SK-N-SH (cell line): ENCODE measurements around the gene CTTN. TPM values are rescaled to one million over a fixed set of nuclear protein-coding genes. Genes with fewer than 3 reads are reported as not detected.

Experiments used
- CTCF ChIA-PET: fragments of 300-600, 350-600 bp; formaldehyde crosslinking; extraction: SDS; loops from one replicate; lab custom pipeline; 2021; lab: Yijun Ruan, JAX
- POLR2A ChIA-PET: fragments of 350-600 bp; sonication (Branson Sonifier 250); formaldehyde crosslinking; extraction: SDS; loops from one replicate; lab custom pipeline; 2020; ENCODE audit warnings: antibody characterized with exemption, inconsistent platforms; lab: Yijun Ruan, JAX
- DNase-seq: peaks from one replicate; pipeline ENCODE4 v3.0.0; 2012
- H2AFZ ChIP-seq: fragments of 200-600 bp; sonication (generic); 2 replicates; pipeline ENCODE4 v1.8.1; 2016; ENCODE audit warnings: antibody characterized with exemption, mild to moderate bottlenecking, low read depth
- H3F3A ChIP-seq: fragments of 200-600 bp; sonication (generic); replicated peaks from 2 replicates; pipeline ENCODE3; 2016; ENCODE audit warnings: antibody characterized with exemption, mild to moderate bottlenecking; ENCODE audit not compliant: insufficient read depth
- H3K27ac ChIP-seq, 2 experiments: fragments of 200-500 bp in 1 of 2; fragments of 200-600 bp in 1 of 2; sonication (Bioruptor generic) in 1 of 2; sonication (generic), shearing (Covaris generic) in 1 of 2; 2 replicates each; pipeline versions ENCODE4 v1.5.1 to v1.6.1; 2014 to 2016; ENCODE audit warnings: low read depth in 2 of 2, inconsistent platforms in 1 of 2, low read length in 1 of 2, mild to moderate bottlenecking in 1 of 2, mixed read lengths in 1 of 2
- H3K27me3 ChIP-seq: fragments of 200-600 bp; sonication (generic), shearing (Covaris generic); 2 replicates; pipeline ENCODE4 v1.6.1; 2016; ENCODE audit warnings: mixed run types; ENCODE audit not compliant: insufficient read depth
- H3K36me3 ChIP-seq, 2 experiments: fragments of 200-500 bp in 1 of 2; fragments of 200-600 bp in 1 of 2; sonication (Bioruptor generic) in 1 of 2; sonication (generic) in 1 of 2; replicated peaks in 1 of 2; 2 replicates each; pipeline versions ENCODE3 to v1.5.1; 2014 to 2016; ENCODE audit warnings: low read length in 1 of 2, mild to moderate bottlenecking in 1 of 2; ENCODE audit not compliant: insufficient read depth in 2 of 2, control insufficient read depth in 1 of 2
- H3K4me1 ChIP-seq, 2 experiments: fragments of 200-500 bp in 1 of 2; fragments of 200-600 bp in 1 of 2; sonication (Bioruptor generic) in 1 of 2; sonication (generic), shearing (Covaris generic) in 1 of 2; 2 replicates each; pipeline versions ENCODE4 v1.5.1 to v1.6.1; 2014 to 2016; ENCODE audit warnings: low read depth in 1 of 2, low read length in 1 of 2, mixed run types in 1 of 2; ENCODE audit not compliant: insufficient read depth in 2 of 2, control insufficient read depth in 1 of 2
- H3K4me2 ChIP-seq: fragments of 200-600 bp; sonication (generic), shearing (Covaris generic); 2 replicates; pipeline ENCODE4 v1.6.1; 2017; ENCODE audit warnings: mixed run types
- H3K4me3 ChIP-seq, 2 experiments: fragments of 200-500 bp in 1 of 2; fragments of 200-600 bp in 1 of 2; sonication (Bioruptor generic) in 1 of 2; sonication (generic), shearing (Covaris generic) in 1 of 2; 2 replicates each; pipeline versions ENCODE4 v1.5.1 to v1.8.1; 2014 to 2016; ENCODE audit warnings: low read depth in 2 of 2, inconsistent platforms in 1 of 2, low read length in 1 of 2, mild to moderate bottlenecking in 1 of 2, mixed read lengths in 1 of 2, moderate library complexity in 1 of 2
- H3K79me2 ChIP-seq: fragments of 200-600 bp; sonication (generic); 2 replicates; pipeline ENCODE4 v1.8.1; 2017; ENCODE audit warnings: mild to moderate bottlenecking; ENCODE audit not compliant: insufficient read depth
- H3K9ac ChIP-seq: fragments of 200-600 bp; sonication (generic); 2 replicates; pipeline ENCODE4 v1.6.1; 2017; ENCODE audit warnings: mixed run types
- H3K9me2 ChIP-seq: fragments of 200-600 bp; sonication (generic); 2 replicates; pipeline ENCODE4 v1.6.1; 2017; ENCODE audit warnings: mixed run types
- H3K9me3 ChIP-seq: fragments of 200-600 bp; sonication (generic); 2 replicates; pipeline ENCODE4 v1.6.1; 2017; ENCODE audit warnings: mixed run types, mild to moderate bottlenecking, moderate library complexity
- H4K20me1 ChIP-seq: fragments of 200-600 bp; sonication (generic); 2 replicates; pipeline ENCODE4 v1.6.1; 2017; ENCODE audit warnings: mild to moderate bottlenecking, mixed run types; ENCODE audit not compliant: insufficient read depth
- EZH2phosphoT487 ChIP-seq: fragments of 200-600 bp; sonication (generic); IDR thresholded peaks from 2 replicates; pipeline ENCODE4 v1.6.1; 2017; ENCODE audit warnings: low read depth, mixed run types, mild to moderate bottlenecking, antibody characterized with exemption, moderate library complexity, borderline replicate concordance
- FOSL2 ChIP-seq: IDR thresholded peaks from 2 replicates; pipeline ENCODE4 v1.4.0; 2012; ENCODE audit warnings: low read depth, mild to moderate bottlenecking, moderate library complexity, borderline replicate concordance
- FOXJ3 ChIP-seq: sonication (generic); formaldehyde crosslinking; IDR thresholded peaks from 2 replicates; pipeline ENCODE4 v1.5.1; 2020; ENCODE audit warnings: mild to moderate bottlenecking, missing genetic modification reagents
- FOXM1 ChIP-seq: IDR thresholded peaks from 2 replicates; pipeline ENCODE4 v1.4.0; 2012; ENCODE audit warnings: low read depth, mild to moderate bottlenecking
- GABPA ChIP-seq: IDR thresholded peaks from 2 replicates; pipeline ENCODE4 v1.4.0; 2012; ENCODE audit warnings: low read depth, mild to moderate bottlenecking
- GATA2 ChIP-seq: sonication (generic); formaldehyde crosslinking; IDR thresholded peaks from 2 replicates; pipeline ENCODE4 v1.5.0; 2020; ENCODE audit warnings: mild to moderate bottlenecking, missing genetic modification reagents
- JUND ChIP-seq: IDR thresholded peaks from 2 replicates; pipeline ENCODE4 v1.4.0; 2012
- NFIC ChIP-seq: IDR thresholded peaks from 2 replicates; pipeline ENCODE4 v1.4.0; 2012; ENCODE audit warnings: borderline replicate concordance
- PBX3 ChIP-seq: IDR thresholded peaks from 2 replicates; pipeline ENCODE4; 2012
- POLR2AphosphoS5 ChIP-seq: IDR thresholded peaks from 2 replicates; pipeline ENCODE4 v1.6.1; 2012; ENCODE audit warnings: low read depth, low read length
- RCOR1 ChIP-seq: fragments of 150-350 bp; IDR thresholded peaks from 2 replicates; pipeline ENCODE4 v1.6.1; 2017; ENCODE audit warnings: antibody characterized with exemption, low read length
- REST ChIP-seq: IDR thresholded peaks from 2 replicates; pipeline ENCODE4 v1.6.1; 2012; ENCODE audit warnings: mild to moderate bottlenecking, low read depth, low read length, moderate library complexity
- RFX5 ChIP-seq: IDR thresholded peaks from 2 replicates; pipeline ENCODE4 v1.6.1; 2012; ENCODE audit warnings: mild to moderate bottlenecking, improper control_type of control experiment, low read length
- RXRA ChIP-seq: IDR thresholded peaks from 2 replicates; pipeline ENCODE4 v1.4.0; 2012; ENCODE audit warnings: low read depth, mild to moderate bottlenecking, borderline replicate concordance
- TAF1 ChIP-seq: IDR thresholded peaks from 2 replicates; pipeline ENCODE4 v1.6.1; 2012; ENCODE audit warnings: low read depth, mild to moderate bottlenecking, low read length, moderate library complexity, borderline replicate concordance
- TCF12 ChIP-seq: IDR thresholded peaks from 2 replicates; pipeline ENCODE4 v1.4.0; 2012
- TEAD4 ChIP-seq: IDR thresholded peaks from 2 replicates; pipeline ENCODE4 v1.4.0; 2012; ENCODE audit warnings: mild to moderate bottlenecking, borderline replicate concordance; ENCODE audit not compliant: insufficient read depth
- USF2 ChIP-seq: fragments of 150-350 bp; IDR thresholded peaks from 2 replicates; pipeline ENCODE4 v1.6.1; 2017; ENCODE audit warnings: antibody characterized with exemption, low read length, low read depth, borderline replicate concordance
- ZBTB33 ChIP-seq: IDR thresholded peaks from 2 replicates; pipeline ENCODE4 v1.4.0; 2012; ENCODE audit warnings: low read depth, borderline replicate concordance
- WGBS: methylation state at CpG from one replicate; pipeline ENCODE4 v1.1.6; 2017; ENCODE audit warnings: low lambda C conversion rate; 5-methylcytosine and 5-hydroxymethylcytosine counted together
- polyA plus RNA-seq, 3 experiments: library from polyadenylated mRNA; depleted of rRNA; stranded (reverse); fragments of >200 nt; gene quantifications; 2 replicates each; pipeline ENCODE4 v1.2.3, GENCODE V29; 2012

CTTN gene
- polyA plus RNA-seq, 1 of the 3 experiments (the other 2 are of a cell fraction): 243 TPM

- ChIA-PET CTCF (interaction anchor here (0.6 to 1.1 kb wide), 3 partner anchors 17 to 1071 kb away, joined by 3 read pairs; no protein-coding TSS in a partner anchor), POLR2A (no interaction called here)
- no peaks in the 10 kb centered on the region for H3K27me3 ChIP-seq
- H3F3A ChIP-seq: no peaks in the 10 kb centered on the region
- no peak overlapping the region for H2AFZ ChIP-seq
- TF ChIP-seq GATA2 (CRISPR knock-in tag): no peak
- no peak for TF ChIP-seq FOXJ3 (CRISPR knock-in tag)
- TF ChIP-seq POLR2AphosphoS5: no peak
- TF ChIP-seq RXRA: no peak
- TF ChIP-seq GABPA: no peak
- TF ChIP-seq TAF1: no peak
- TF ChIP-seq REST: no peak
- no peak for TF ChIP-seq NFIC
- no peak for TF ChIP-seq RFX5
- TF ChIP-seq FOSL2: no peak
- no peak for TF ChIP-seq TEAD4
- TF ChIP-seq PBX3: no peak
- TF ChIP-seq RCOR1: no peak
- no peak for TF ChIP-seq ZBTB33
- no peak for TF ChIP-seq FOXM1
- no peak for TF ChIP-seq JUND
- TF ChIP-seq USF2: no peak
- no peak for TF ChIP-seq EZH2phosphoT487
- TF ChIP-seq TCF12: no peak
- TF ChIP-seq, all 33 proteins: peak for 0
- H3K27ac ChIP-seq: no peak overlapping the region
- no peak for DNase-seq
- no peak overlapping the region for H3K4me2 ChIP-seq
- H3K9me3 ChIP-seq: no peaks in the 10 kb centered on the region
- 95% methylated on average over 9 of the region's 9 CpGs for WGBS
- no peaks in the 10 kb centered on the region for H3K9me2 ChIP-seq
- no peak overlapping the region for H3K4me3 ChIP-seq
- H3K9ac ChIP-seq: no peak overlapping the region
- H3K4me1 ChIP-seq: peaks cover 3 to 7% of the 10 kb centered on the region in 2 experiments; a peak in 1 of 4 replicates
- peaks cover 40 to 47% of the 10 kb centered on the region in 2 experiments for H3K36me3 ChIP-seq
- H4K20me1 ChIP-seq: no peaks in the 10 kb centered on the region; the same call in 1 of the 2 replicates
- H3K79me2 ChIP-seq: no peaks in the 10 kb centered on the region; the same call in 1 of the 2 replicates
These were observed 19.7 kb upstream of the CTTN start for GRCh38 chr11:70378506-70379134.
